ENCODE data around the gene ANKRD44.

- TF ChIP-seq POLR2A (IDR thresholded peaks at IDR 0.05) (no peak), CTCF (IDR thresholded peaks at IDR 0.05 in 4 of 5, conservative IDR thresholded peaks at IDR 0.05 in 1 of 5) (no peak)
These were observed 78.6 kb downstream of the ANKRD44 start for GRCh38 chr2:197232010-197232409.

Data from gastrocnemius medialis (tissue), 4 donors.